Spleen (tissue), 11 donors: Measurements from ENCODE around the gene SPIN2B. TPM values are rescaled to one million over a fixed set of nuclear protein-coding genes. Genes with fewer than 3 reads are reported as not detected.
"Not testable (repeated sequence)": the region's sequence is repeated elsewhere in the genome, so short reads cannot be mapped to it uniquely, and the experiment has no call there.

Experiments
- DNase-seq: peaks from one replicate; pipeline ENCODE4 v3.0.0-alpha.2; 2020
- H3K27ac ChIP-seq, 8 donors: fragments of 200-600 bp; sonication (generic) in 7 of 8; 1 replicate in 4 of 8; 2 replicates in 4 of 8; pipeline versions ENCODE4 v1.5.0 to v1.8.0; 2016 to 2021; ENCODE audit warnings: inconsistent platforms in 4 of 8, mild to moderate bottlenecking in 4 of 8, moderate library complexity in 1 of 8
- H3K27me3 ChIP-seq, 7 donors: fragments of 200-600 bp; sonication (generic) in 6 of 7; replicated peaks in 1 of 7; 1 replicate in 4 of 7; 2 replicates in 3 of 7; pipeline versions ENCODE4 v1.5.0 to v1.8.0; 2016 to 2021; ENCODE audit warnings: inconsistent platforms in 3 of 7, mild to moderate bottlenecking in 1 of 7
- H3K36me3 ChIP-seq, 6 donors: fragments of 200-600 bp; sonication (generic) in 5 of 6; 1 replicate in 4 of 6; 2 replicates in 2 of 6; pipeline versions ENCODE4 v1.5.0 to v1.8.0; 2016 to 2021; ENCODE audit warnings: inconsistent platforms in 2 of 6
- H3K4me1 ChIP-seq, 6 donors: fragments of 200-600 bp; sonication (generic) in 5 of 6; 1 replicate in 3 of 6; 2 replicates in 3 of 6; pipeline versions ENCODE4 v1.5.0 to v1.8.0; 2016 to 2021; ENCODE audit warnings: inconsistent platforms in 3 of 6
- H3K4me3 ChIP-seq, 8 donors: fragments of 200-600 bp; sonication (generic) in 7 of 8; 1 replicate in 4 of 8; 2 replicates in 4 of 8; pipeline versions ENCODE4 v1.5.0 to v1.8.0; 2016 to 2021; ENCODE audit warnings: inconsistent platforms in 4 of 8, mild to moderate bottlenecking in 4 of 8, moderate library complexity in 2 of 8
- H3K9me3 ChIP-seq, 8 donors: fragments of 200-600 bp; sonication (generic) in 7 of 8; 1 replicate in 4 of 8; 2 replicates in 4 of 8; pipeline versions ENCODE4 v1.5.0 to v1.8.0; 2016 to 2021; ENCODE audit warnings: inconsistent platforms in 4 of 8
- CTCF ChIP-seq, 11 experiments: fragments of 200-600 bp in 7 of 11; fragments of 450-650 bp in 4 of 11; sonication (generic) in 4 of 11; IDR thresholded peaks in 8 of 11; conservative IDR thresholded peaks in 3 of 11; 1 replicate in 7 of 11; 2 replicates in 4 of 11; pipeline versions ENCODE4 v1.4.0 to v1.8.0; 2016 to 2021; ENCODE audit warnings: antibody characterized with exemption in 11 of 11, inconsistent platforms in 4 of 11, mild to moderate bottlenecking in 1 of 11
- POLR2A ChIP-seq, 3 donors: fragments of 450-650 bp; IDR thresholded peaks; one replicate each; pipeline ENCODE4 v1.5.1; 2017; ENCODE audit warnings: antibody characterized with exemption in 3 of 3, mild to moderate bottlenecking in 1 of 3
- POLR2AphosphoS5 ChIP-seq, 3 donors: sonication (generic); formaldehyde crosslinking; IDR thresholded peaks; one replicate each; pipeline ENCODE4 v1.5.1; 2017; ENCODE audit warnings: antibody characterized with exemption in 3 of 3
- WGBS, 5 donors: extraction: QIAGEN DNeasy Blood & Tissue Kit in 3 of 5; methylation state at CpG; one replicate each; pipeline versions ENCODE4 v1.1.5 to v1.1.7; 2013 to 2018; 5-methylcytosine and 5-hydroxymethylcytosine counted together
- intact Hi-C: fragments of 100-400 bp; cut with DNase I; formaldehyde crosslinking; loops from one replicate; pipeline ENCODE4 v1.15.0; 2023; ENCODE audit warnings: low total_unique reads
- polyA plus RNA-seq, 3 donors: library from polyadenylated mRNA; stranded (reverse); fragments of 200-250 nt; gene quantifications; one replicate each; pipeline ENCODE4 v1.2.1, GENCODE V29; 2013
- total RNA-seq, 7 donors: library from RNA; depleted of rRNA in 3 of 7; stranded (reverse); fragments of >200 nt in 3 of 7; fragmentation: NEBNext Ultra II Directional in 4 of 7; extraction: Animal tissue kit (Norgen Biotek cat#: 25700) in 4 of 7; gene quantifications; one replicate each; pipeline versions ENCODE4 v1.1.0 to v1.2.1, GENCODE V29; 2016 to 2021
- donor health status: healthy with polysubstance abuse.
- donor health status: DM: no; HTN: no; CAD: no; lungs with moderate emphysema.
- donor health status: DM: no; HTN: no; CAD: no.
- donor health status: Bipolar disorder and iron deficiency.
- donor health status: healthy.
- donor health status: DM: no; HTN: no; CAD: no.
- donor health status: DM: yes; HTN: yes; CAD: no.

The SPIN2B gene
- total and polyA plus RNA-seq, 10 donors: 8.4 to 22.9 (median 11.9) TPM

- TF ChIP-seq POLR2AphosphoS5 (IDR thresholded peaks at IDR 0.05) (no peak), POLR2A (IDR thresholded peaks at IDR 0.05) (no peak), CTCF (IDR thresholded peaks at IDR 0.05 in 8 of 11, conservative IDR thresholded peaks at IDR 0.05 in 3 of 11) (no peak)
- Histone ChIP-seq H3K27me3 (no peaks in the 10 kb centered on the region), H3K4me3 (no peak overlapping the region), H3K36me3 (peaks cover 0 to 22% (median 0%) of the 10 kb centered on the region in 6 donors), H3K4me1 (no peaks in the 10 kb centered on the region), H3K27ac (no peak overlapping the region), H3K9me3 (peaks cover 0 to 36% (median 21%) of the 10 kb centered on the region in 8 donors)
- intact Hi-C loops: no loop called here
- 74 to 95% (median 84%) methylated on average over 3 of the region's 3 CpGs for WGBS, 5 donors
- DNase-seq: no peak
Measured at GRCh38 chrX:57103489-57103888, 17.9 kb downstream of the SPIN2B start.

- H3K4me1 ChIP-seq, H3K27me3 ChIP-seq, H3K4me3 ChIP-seq, intact Hi-C loops, H3K27ac ChIP-seq, DNase-seq: not testable (repeated sequence)
- peaks cover 0 to 17% (median under 1%) of the 10 kb centered on the region in 6 donors for H3K36me3 ChIP-seq
- H3K9me3 ChIP-seq: peaks cover 0 to 41% (median 22%) of the 10 kb centered on the region in 8 donors
- 77 to 92% (median 80%) methylated on average over 4 to 6 of the region's 6 CpGs for WGBS, 5 donors
Measured at GRCh38 chrX:57102918-57103317, 18.4 kb downstream of the SPIN2B start.

DNA sequence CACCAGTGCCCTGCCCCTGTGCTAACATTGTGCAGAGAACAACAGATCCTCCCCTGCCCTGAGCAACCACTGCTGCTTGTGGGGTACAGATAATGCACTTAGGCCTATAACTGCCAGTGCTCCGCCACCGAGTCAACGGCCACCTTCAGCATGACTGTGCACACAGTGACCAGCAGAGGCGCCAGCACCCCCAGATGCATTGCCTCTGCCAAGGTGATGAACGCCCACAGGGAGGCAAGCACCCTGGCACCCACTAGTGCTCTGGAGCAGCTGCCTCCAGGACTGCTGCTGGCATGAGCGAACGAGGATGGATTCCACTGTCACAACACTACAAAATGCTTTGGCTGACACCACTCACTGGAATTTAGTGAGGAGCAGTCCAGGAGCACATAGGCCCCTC is 38.2 kb downstream of the SPIN2B start:
- no peak overlapping the region for H3K27ac ChIP-seq
- no peak for TF ChIP-seq CTCF (IDR thresholded peaks at IDR 0.05 in 8 of 11, conservative IDR thresholded peaks at IDR 0.05 in 3 of 11)
- no peak for TF ChIP-seq POLR2A (IDR thresholded peaks at IDR 0.05)
- no peak for TF ChIP-seq POLR2AphosphoS5 (IDR thresholded peaks at IDR 0.05)
- H3K27me3 ChIP-seq: no peaks in the 10 kb centered on the region
- no peak for DNase-seq
- WGBS, 5 donors: 72 to 100% (median 93%) methylated on average over 2 to 7 of the region's 7 CpGs
- no peak overlapping the region for H3K4me3 ChIP-seq
- no peaks in the 10 kb centered on the region for H3K4me1 ChIP-seq
- peaks cover 0 to 25% (median 2%) of the 10 kb centered on the region in 8 donors for H3K9me3 ChIP-seq
- intact Hi-C loops: no loop called here
- H3K36me3 ChIP-seq: peaks cover 0 to 17% (median 0%) of the 10 kb centered on the region in 6 donors

- Histone ChIP-seq H3K4me3 (no peak overlapping the region), H3K36me3 (no peaks in the 10 kb centered on the region), H3K27me3 (no peaks in the 10 kb centered on the region), H3K27ac (no peak overlapping the region), H3K4me1 (no peaks in the 10 kb centered on the region), H3K9me3 (no peaks in the 10 kb centered on the region)
- intact Hi-C loops: no loop called here
- 83 to 99% (median 91%) methylated on average over 4 of the region's 4 CpGs for whole genome bisulfite sequencing, 5 donors
- no peak for DNase-seq
- TF ChIP-seq POLR2A (IDR thresholded peaks at IDR 0.05): no peak
- no peak for TF ChIP-seq POLR2AphosphoS5 (IDR thresholded peaks at IDR 0.05)
- TF ChIP-seq CTCF (IDR thresholded peaks at IDR 0.05 in 8 of 11, conservative IDR thresholded peaks at IDR 0.05 in 3 of 11): no peak
Measured at GRCh38 chrX:57074458-57074857, 46.9 kb downstream of the SPIN2B start.
